BLaER1 treated with 17β-estradiol and CSF1 and Interleukin-3, amounts not matched to agents 10 nM and 100 nM (cell line): ENCODE results near the gene MYOZ1.
A peak's percentile ranks its signal among the peaks of the same experiment; 100 is the strongest.
"Not testable (repeated sequence)": the region's sequence is repeated elsewhere in the genome, so short reads cannot be mapped to it uniquely, and the experiment has no call there.

ENCODE experiments used
- H3K27ac ChIP-seq, 11 experiments: shearing (Covaris generic); formaldehyde crosslinking; 2 replicates each; pipeline ENCODE4 v1.8.1; 2022
- H3K27me3 ChIP-seq, 11 experiments: shearing (Covaris generic); formaldehyde crosslinking; 2 replicates each; pipeline ENCODE4 v1.8.1; 2022
- H3K36me3 ChIP-seq, 11 experiments: shearing (Covaris generic); formaldehyde crosslinking; 2 replicates each; pipeline ENCODE4 v1.8.1; 2022
- H3K4me1 ChIP-seq, 10 experiments: shearing (Covaris generic); formaldehyde crosslinking; 2 replicates each; pipeline ENCODE4 v1.8.1; 2022
- H3K4me2 ChIP-seq, 11 experiments: shearing (Covaris generic); formaldehyde crosslinking; 2 replicates each; pipeline ENCODE4 v1.8.1; 2022
- H3K4me3 ChIP-seq, 10 experiments: shearing (Covaris generic); formaldehyde crosslinking; 2 replicates each; pipeline ENCODE4 v1.8.1; 2022
- H3K9ac ChIP-seq, 11 experiments: shearing (Covaris generic); formaldehyde crosslinking; 2 replicates each; pipeline ENCODE4 v1.8.1; 2022
- H3K9me3 ChIP-seq, 11 experiments: shearing (Covaris generic); formaldehyde crosslinking; replicated peaks in 1 of 11; 2 replicates each; pipeline ENCODE4 v1.8.1; 2022
- H4K20me1 ChIP-seq, 11 experiments: shearing (Covaris generic); formaldehyde crosslinking; 2 replicates each; pipeline ENCODE4 v1.8.1; 2022
- Cebpa-rat ChIP-seq, 11 experiments: shearing (Covaris generic); IDR thresholded peaks; 2 replicates each; pipeline ENCODE4 v1.8.1; 2022

Gene MYOZ1, protein sequence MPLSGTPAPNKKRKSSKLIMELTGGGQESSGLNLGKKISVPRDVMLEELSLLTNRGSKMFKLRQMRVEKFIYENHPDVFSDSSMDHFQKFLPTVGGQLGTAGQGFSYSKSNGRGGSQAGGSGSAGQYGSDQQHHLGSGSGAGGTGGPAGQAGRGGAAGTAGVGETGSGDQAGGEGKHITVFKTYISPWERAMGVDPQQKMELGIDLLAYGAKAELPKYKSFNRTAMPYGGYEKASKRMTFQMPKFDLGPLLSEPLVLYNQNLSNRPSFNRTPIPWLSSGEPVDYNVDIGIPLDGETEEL

GRCh38 chr10:73641328-73642060, at the start of gene MYOZ1:
Gene MYOZ1 (minus strand): TSS chr10:73641474. CDS start chr10:73640017, 1,457 bp downstream.
- TF ChIP-seq Cebpa-rat (IDR thresholded peaks at IDR 0.05) = no peak
- H3K36me3 ChIP-seq = no peaks in the 10 kb centered on the region
- peaks cover 16 to 48% (median 27%) of the 10 kb centered on the region in 10 experiments for H3K4me1 ChIP-seq
- no peaks in the 10 kb centered on the region for H3K27me3 ChIP-seq
- H3K27ac ChIP-seq = no peak within 1 kb of the TSS
- no peaks in the 10 kb centered on the region for H3K9me3 ChIP-seq
- H3K4me2 ChIP-seq = peak within 1 kb of the TSS in 5 of 11 experiments; percentile 4 to 59 (median 38); a peak in 9 of 22 replicates
- H3K4me3 ChIP-seq = no peak within 1 kb of the TSS
- H4K20me1 ChIP-seq = no peaks in the 10 kb centered on the region
- peak within 1 kb of the TSS in 2 of 11 experiments; percentile 21 to 34; a peak in 2 of 22 replicates for H3K9ac ChIP-seq

DNA sequence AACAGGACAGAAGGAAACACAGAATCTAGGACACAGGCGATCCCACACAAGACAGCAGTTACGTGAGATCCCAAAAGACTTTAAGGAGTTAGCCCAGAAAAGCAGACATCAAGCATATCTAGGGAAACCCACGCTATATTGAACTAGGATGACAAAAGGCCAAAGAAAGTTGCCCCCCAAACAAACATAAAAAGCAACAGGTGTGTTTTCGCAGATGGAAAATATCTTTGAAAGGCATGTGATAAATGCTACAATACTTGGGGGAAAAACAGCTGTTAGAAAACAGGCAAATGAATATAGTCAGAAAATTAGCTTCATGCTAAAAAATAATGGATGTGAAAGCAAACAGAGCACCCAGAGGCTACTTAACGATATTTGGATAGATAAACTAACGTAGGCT, 49.5 kb upstream of the MYOZ1 start:
- not testable (repeated sequence) for H3K9ac ChIP-seq, H3K4me1 ChIP-seq, H3K27me3 ChIP-seq, H3K4me2 ChIP-seq, H3K27ac ChIP-seq, H3K4me3 ChIP-seq, H4K20me1 ChIP-seq
- peaks cover 0 to 20% (median 0%) of the 10 kb centered on the region in 11 experiments; a peak in 8 of 22 replicates for H3K36me3 ChIP-seq
- H3K9me3 ChIP-seq = peaks cover 0 to 11% (median 0%) of the 10 kb centered on the region in 11 experiments; a peak in 6 of 22 replicates

- H3K27me3 ChIP-seq, H3K4me3 ChIP-seq, H4K20me1 ChIP-seq, H3K9ac ChIP-seq, H3K4me2 ChIP-seq, H3K4me1 ChIP-seq, H3K27ac ChIP-seq: not testable (repeated sequence)
- Histone ChIP-seq H3K36me3 (peaks cover 0 to 23% (median 0%) of the 10 kb centered on the region in 11 experiments; a peak in 10 of 22 replicates), H3K9me3 (peaks cover 0 to 11% (median 0%) of the 10 kb centered on the region in 11 experiments; a peak in 6 of 22 replicates)
Measured at GRCh38 chr10:73689596-73689995, 48.3 kb upstream of the MYOZ1 start.

- not testable (repeated sequence) for H3K27me3 ChIP-seq, H3K27ac ChIP-seq, H3K4me1 ChIP-seq, H3K4me2 ChIP-seq, H4K20me1 ChIP-seq, H3K9ac ChIP-seq, H3K4me3 ChIP-seq
- Histone ChIP-seq H3K9me3 (peaks cover 0 to 11% (median 0%) of the 10 kb centered on the region in 11 experiments; a peak in 6 of 22 replicates), H3K36me3 (peaks cover 0 to 13% (median 0%) of the 10 kb centered on the region in 11 experiments; a peak in 7 of 22 replicates)
Measured at GRCh38 chr10:73687641-73688040, 46.4 kb upstream of the MYOZ1 start.

GRCh38 chr10:73674546-73674945, 33.3 kb upstream of the MYOZ1 start:
- not testable (repeated sequence) for H3K4me3 ChIP-seq, H3K9me3 ChIP-seq, H3K4me1 ChIP-seq, H3K27me3 ChIP-seq, H3K4me2 ChIP-seq, H4K20me1 ChIP-seq, H3K9ac ChIP-seq, H3K27ac ChIP-seq, H3K36me3 ChIP-seq

DNA sequence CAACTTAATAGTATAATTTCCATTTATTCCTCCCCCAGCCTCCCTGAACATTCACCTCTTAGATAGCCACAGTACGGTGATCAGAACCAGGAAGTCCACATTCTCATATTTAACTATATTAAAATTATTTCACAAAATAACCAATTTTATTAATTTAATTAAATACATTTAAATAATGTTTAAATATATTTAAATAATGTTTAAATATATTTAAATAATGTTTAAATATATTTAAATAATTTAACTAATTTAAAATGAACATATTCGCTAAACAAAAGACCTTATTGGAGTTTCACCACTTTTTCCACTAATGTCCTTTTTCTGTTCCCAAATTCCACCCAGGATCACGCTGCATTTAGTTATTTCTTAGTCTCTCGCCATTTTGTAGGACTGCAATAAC, 27.1 kb upstream of the MYOZ1 start:
- not testable (repeated sequence) for H3K4me2 ChIP-seq, H3K4me1 ChIP-seq, H3K9me3 ChIP-seq, H3K27me3 ChIP-seq, H3K27ac ChIP-seq, H4K20me1 ChIP-seq, H3K36me3 ChIP-seq, H3K9ac ChIP-seq, H3K4me3 ChIP-seq

GRCh38 chr10:73666153-73666809, 25.0 kb upstream of the MYOZ1 start:
- not testable (repeated sequence) for H3K4me2 ChIP-seq, H3K36me3 ChIP-seq, H4K20me1 ChIP-seq, H3K27me3 ChIP-seq, H3K4me3 ChIP-seq, H3K27ac ChIP-seq, H3K9me3 ChIP-seq, H3K9ac ChIP-seq
- H3K4me1 ChIP-seq = peaks cover 0 to 14% (median 11%) of the 10 kb centered on the region in 10 experiments; a peak in 12 of 20 replicates

- not testable (repeated sequence) for H3K27ac ChIP-seq, H3K9me3 ChIP-seq, H3K9ac ChIP-seq, H4K20me1 ChIP-seq, H3K36me3 ChIP-seq, H3K27me3 ChIP-seq, H3K4me2 ChIP-seq, H3K4me3 ChIP-seq
- H3K4me1 ChIP-seq = peaks cover 4 to 21% (median 17%) of the 10 kb centered on the region in 10 experiments; a peak in 18 of 20 replicates
Measured at GRCh38 chr10:73665581-73665980, 24.3 kb upstream of the MYOZ1 start.

- H3K27me3 ChIP-seq, H3K36me3 ChIP-seq, H3K9me3 ChIP-seq, H3K27ac ChIP-seq, H3K9ac ChIP-seq, H3K4me2 ChIP-seq, H4K20me1 ChIP-seq, H3K4me3 ChIP-seq: not testable (repeated sequence)
- H3K4me1 ChIP-seq = peaks cover 11 to 28% (median 22%) of the 10 kb centered on the region in 10 experiments; a peak in 18 of 20 replicates
Measured at GRCh38 chr10:73664156-73665040, 23.1 kb upstream of the MYOZ1 start.

GRCh38 chr10:73663621-73664020, 22.3 kb upstream of the MYOZ1 start:
- not testable (repeated sequence) for H3K4me3 ChIP-seq, H3K9me3 ChIP-seq, H4K20me1 ChIP-seq, H3K27ac ChIP-seq, H3K4me2 ChIP-seq, H3K36me3 ChIP-seq, H3K27me3 ChIP-seq, H3K9ac ChIP-seq
- H3K4me1 ChIP-seq = peaks cover 11 to 28% (median 22%) of the 10 kb centered on the region in 10 experiments; a peak in 18 of 20 replicates

DNA sequence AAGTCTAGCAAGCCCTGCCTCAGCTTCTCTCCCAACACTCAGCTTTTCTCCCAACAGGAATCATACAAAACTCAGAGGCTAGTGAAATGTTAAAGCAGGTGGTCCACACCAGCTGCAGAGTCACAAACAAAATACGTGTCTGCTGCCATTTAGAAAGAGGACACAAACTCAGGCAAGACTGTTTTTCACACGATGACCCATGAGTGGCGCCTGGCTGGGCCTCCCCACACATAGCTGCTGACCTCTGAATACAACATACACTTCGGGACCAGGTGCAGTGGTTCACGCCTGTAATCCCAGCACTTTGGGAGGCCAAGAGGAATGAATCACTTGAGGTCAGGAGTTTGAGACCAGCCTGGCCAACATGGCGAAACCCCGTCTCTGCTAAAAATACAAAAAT, 21.4 kb upstream of the MYOZ1 start:
- H3K9ac ChIP-seq, H3K4me3 ChIP-seq, H4K20me1 ChIP-seq, H3K9me3 ChIP-seq, H3K27ac ChIP-seq, H3K36me3 ChIP-seq, H3K27me3 ChIP-seq: not testable (repeated sequence)
- H3K4me1 ChIP-seq = peaks cover 11 to 28% (median 22%) of the 10 kb centered on the region in 10 experiments; a peak in 18 of 20 replicates
- H3K4me2 ChIP-seq = peak overlapping the region in 7 of 11 experiments; percentile 9 to 36 (median 32); a peak in 10 of 22 replicates
